ENCODE results near the gene ESRRG. TPM values are rescaled to one million over a fixed set of nuclear protein-coding genes. Genes with fewer than 3 reads are reported as not detected.

ESRRG gene
- total RNA-seq, 1 donor = not detected

GRCh38 chr1:216632980-216633379, 90.2 kb downstream of the ESRRG start:
- no peak for DNase-seq (ENCODE audit: low read depth in 2 of 3, low spot score in 2 of 3)

GRCh38 chr1:216630532-216630931, 92.7 kb downstream of the ESRRG start:
- no peak for DNase-seq (ENCODE audit: low read depth in 2 of 3, low spot score in 2 of 3)

GRCh38 chr1:216627252-216627651, 96.0 kb downstream of the ESRRG start:
- no peak for DNase-seq (ENCODE audit: low read depth in 2 of 3, low spot score in 2 of 3)

GRCh38 chr1:216626394-216627067, 96.7 kb downstream of the ESRRG start:
- DNase-seq (ENCODE audit: low read depth in 2 of 3, low spot score in 2 of 3) = no peak

- no peak for DNase-seq (ENCODE audit: low read depth in 2 of 3, low spot score in 2 of 3)
These were observed 101.7 kb downstream of the ESRRG start for GRCh38 chr1:216621536-216621935.

- no peak for DNase-seq (ENCODE audit: low read depth in 2 of 3, low spot score in 2 of 3)
These were observed 106.0 kb downstream of the ESRRG start for GRCh38 chr1:216617081-216617875.

GRCh38 chr1:216616425-216616824, 106.8 kb downstream of the ESRRG start:
- DNase-seq (ENCODE audit: low read depth in 2 of 3, low spot score in 2 of 3) = no peak

GRCh38 chr1:216614011-216614934, 109.0 kb downstream of the ESRRG start:
- no peak for DNase-seq (ENCODE audit: low read depth in 2 of 3, low spot score in 2 of 3)

- no peak for DNase-seq (ENCODE audit: low read depth in 2 of 3, low spot score in 2 of 3)
These were observed 110.9 kb downstream of the ESRRG start for GRCh38 chr1:216612291-216612690.

- no peak for DNase-seq (ENCODE audit: low read depth in 2 of 3, low spot score in 2 of 3)
These were observed 116.0 kb downstream of the ESRRG start for GRCh38 chr1:216607067-216607697.

- no peak for DNase-seq (ENCODE audit: low read depth in 2 of 3, low spot score in 2 of 3)
These were observed 117.1 kb downstream of the ESRRG start for GRCh38 chr1:216606047-216606637.

GRCh38 chr1:216604771-216605170, 118.5 kb downstream of the ESRRG start:
- no peak for DNase-seq (ENCODE audit: low read depth in 2 of 3, low spot score in 2 of 3)

GRCh38 chr1:216600730-216601609, 122.3 kb downstream of the ESRRG start:
- DNase-seq (ENCODE audit: low read depth in 2 of 3, low spot score in 2 of 3) = peak in 2 of 3 donors; percentile 54 to 60

GRCh38 chr1:216599851-216600250, 123.4 kb downstream of the ESRRG start:
- no peak for DNase-seq (ENCODE audit: low read depth in 2 of 3, low spot score in 2 of 3)

- no peak for DNase-seq (ENCODE audit: low read depth in 2 of 3, low spot score in 2 of 3)
These were observed 124.8 kb downstream of the ESRRG start for GRCh38 chr1:216598448-216598847.

GRCh38 chr1:216596281-216596862, 126.9 kb downstream of the ESRRG start:
- DNase-seq (ENCODE audit: low read depth in 2 of 3, low spot score in 2 of 3) = no peak

GRCh38 chr1:216587715-216588114, 135.5 kb downstream of the ESRRG start:
- DNase-seq (ENCODE audit: low read depth in 2 of 3, low spot score in 2 of 3) = no peak

GRCh38 chr1:216582151-216582550, 141.1 kb downstream of the ESRRG start:
- DNase-seq (ENCODE audit: low read depth in 2 of 3, low spot score in 2 of 3) = no peak

- DNase-seq (ENCODE audit: low read depth in 2 of 3, low spot score in 2 of 3) = no peak
These were observed 142.6 kb downstream of the ESRRG start for GRCh38 chr1:216580538-216581057.

All from hematopoietic multipotent progenitor cell (in vitro differentiated cells).